Measurements from ENCODE around the gene TCHH. TPM values are rescaled to one million over a fixed set of nuclear protein-coding genes. Genes with fewer than 3 reads are reported as not detected.
"Not testable (repeated sequence)": the region's sequence is repeated elsewhere in the genome, so short reads cannot be mapped to it uniquely, and the experiment has no call there.

TCHH gene
- total RNA-seq: under 1 TPM; 0.06 to 0.08 TPM

GRCh38 chr1:152115344-152115743 lies at the start of gene TCHH:
Gene TCHH (minus strand): TSS chr1:152115444. CDS start chr1:152114080, 1,364 bp downstream.
- POLR2A ChIA-PET: no interaction called here
- ATAC-seq (ENCODE audit: low read depth) (no peak), DNase-seq (no peak)
- H3K4me1 Mint-ChIP-seq: no peaks in the 10 kb centered on the region
- no peaks in the 10 kb centered on the region for H3K36me3 Mint-ChIP-seq
- H3K27ac Mint-ChIP-seq: no peak within 1 kb of the TSS
- no peaks in the 10 kb centered on the region for H3K9me3 Mint-ChIP-seq
- H3K4me3 Mint-ChIP-seq: no peak within 1 kb of the TSS
- peaks cover 35% of the 10 kb centered on the region for H3K27me3 Mint-ChIP-seq

GRCh38 chr1:152164517-152165136 lies 49.4 kb upstream of the TCHH start:
- Mint-ChIP-seq H3K9me3 (peaks cover 2% of the 10 kb centered on the region), H3K36me3 (peaks cover 2% of the 10 kb centered on the region), H3K4me1 (peaks cover 11% of the 10 kb centered on the region), H3K27me3 (peaks cover 7% of the 10 kb centered on the region), H3K4me3 (no peak overlapping the region), H3K27ac (no peak overlapping the region)
- POLR2A ChIA-PET: no interaction called here
- no peak for ATAC-seq (ENCODE audit: low read depth)
- DNase-seq: no peak

GRCh38 chr1:152162792-152163463 lies 47.7 kb upstream of the TCHH start:
- Mint-ChIP-seq H3K4me3 (no peak overlapping the region), H3K4me1 (peaks cover 11% of the 10 kb centered on the region), H3K36me3 (peaks cover 2% of the 10 kb centered on the region), H3K27me3 (peaks cover 7% of the 10 kb centered on the region), H3K27ac (no peak overlapping the region), H3K9me3 (peaks cover 2% of the 10 kb centered on the region)
- DNase-seq (no peak), ATAC-seq (ENCODE audit: low read depth) (no peak)
- POLR2A ChIA-PET: interaction anchor here (1.0 kb wide), 1 partner anchor 59 kb away, joined by 3 read pairs; no protein-coding TSS in a partner anchor

- peaks cover 2% of the 10 kb centered on the region for H3K9me3 Mint-ChIP-seq
- H3K36me3 Mint-ChIP-seq: peaks cover 1% of the 10 kb centered on the region
- H3K4me3 Mint-ChIP-seq: no peak overlapping the region
- no peak for ATAC-seq (ENCODE audit: low read depth)
- H3K4me1 Mint-ChIP-seq: peaks cover 2% of the 10 kb centered on the region
- H3K27me3 Mint-ChIP-seq: peaks cover 7% of the 10 kb centered on the region
- POLR2A ChIA-PET: no interaction called here
- H3K27ac Mint-ChIP-seq: no peak overlapping the region
- no peak for DNase-seq
These were observed 45.3 kb upstream of the TCHH start for GRCh38 chr1:152160576-152160975.

GRCh38 chr1:152159144-152159543 lies 43.9 kb upstream of the TCHH start, which contains the start of gene RPTN:
Gene RPTN (minus strand): TSS chr1:152159228. CDS start chr1:152157889, 1,339 bp downstream.
- Mint-ChIP-seq H3K27ac (no peak within 1 kb of the TSS), H3K36me3 (no peaks in the 10 kb centered on the region), H3K27me3 (peaks cover 7% of the 10 kb centered on the region), H3K9me3 (no peaks in the 10 kb centered on the region), H3K4me3 (no peak within 1 kb of the TSS), H3K4me1 (no peaks in the 10 kb centered on the region)
- POLR2A ChIA-PET: no interaction called here
- DNase-seq (no peak), ATAC-seq (ENCODE audit: low read depth) (no peak)

GRCh38 chr1:152153996-152154395 lies 38.8 kb upstream of the TCHH start:
- peaks cover 3% of the 10 kb centered on the region for H3K9me3 Mint-ChIP-seq
- H3K4me3 Mint-ChIP-seq: no peak overlapping the region
- no peaks in the 10 kb centered on the region for H3K36me3 Mint-ChIP-seq
- no peak overlapping the region for H3K27ac Mint-ChIP-seq
- H3K27me3 Mint-ChIP-seq: peaks cover 15% of the 10 kb centered on the region
- ATAC-seq (ENCODE audit: low read depth) (no peak), DNase-seq (no peak)
- H3K4me1 Mint-ChIP-seq: peaks cover 4% of the 10 kb centered on the region
- POLR2A ChIA-PET: no interaction called here

GRCh38 chr1:152151646-152152045 lies 36.4 kb upstream of the TCHH start:
- no peak for ATAC-seq (ENCODE audit: low read depth)

GRCh38 chr1:152148981-152149380 lies 33.7 kb upstream of the TCHH start:
- peaks cover 2% of the 10 kb centered on the region for H3K36me3 Mint-ChIP-seq

More at GRCh38 chr1:152151646-152152045, 36.4 kb upstream of the TCHH start:
- no peak overlapping the region for H3K4me3 Mint-ChIP-seq
- H3K27me3 Mint-ChIP-seq: peaks cover 15% of the 10 kb centered on the region
- no peak overlapping the region for H3K27ac Mint-ChIP-seq
- peaks cover 14% of the 10 kb centered on the region for H3K9me3 Mint-ChIP-seq
- H3K36me3 Mint-ChIP-seq: no peaks in the 10 kb centered on the region
- peaks cover 4% of the 10 kb centered on the region for H3K4me1 Mint-ChIP-seq
- POLR2A ChIA-PET: no interaction called here
- DNase-seq: no peak

GRCh38 chr1:152148051-152148450 lies 32.8 kb upstream of the TCHH start:
- Mint-ChIP-seq H3K27ac (no peak overlapping the region), H3K27me3 (peaks cover 17% of the 10 kb centered on the region), H3K9me3 (peaks cover 15% of the 10 kb centered on the region), H3K4me3 (no peak overlapping the region), H3K4me1 (no peaks in the 10 kb centered on the region), H3K36me3 (peaks cover 2% of the 10 kb centered on the region)
- POLR2A ChIA-PET: no interaction called here
- no peak for ATAC-seq (ENCODE audit: low read depth)
- DNase-seq: no peak

More at GRCh38 chr1:152148981-152149380, 33.7 kb upstream of the TCHH start:
- POLR2A ChIA-PET: no interaction called here
- H3K4me3 Mint-ChIP-seq: no peak overlapping the region
- peaks cover 3% of the 10 kb centered on the region for H3K4me1 Mint-ChIP-seq
- H3K27me3 Mint-ChIP-seq: peaks cover 15% of the 10 kb centered on the region
- DNase-seq (no peak), ATAC-seq (ENCODE audit: low read depth) (no peak)
- H3K27ac Mint-ChIP-seq: no peak overlapping the region
- peaks cover 15% of the 10 kb centered on the region for H3K9me3 Mint-ChIP-seq

GRCh38 chr1:152145769-152146168 lies 30.5 kb upstream of the TCHH start:
- ATAC-seq (ENCODE audit: low read depth) (no peak), DNase-seq (no peak)
- no peak overlapping the region for H3K4me3 Mint-ChIP-seq
- peaks cover 15% of the 10 kb centered on the region for H3K9me3 Mint-ChIP-seq
- no peak overlapping the region for H3K27ac Mint-ChIP-seq
- H3K4me1 Mint-ChIP-seq: no peaks in the 10 kb centered on the region
- POLR2A ChIA-PET: no interaction called here
- H3K36me3 Mint-ChIP-seq: peaks cover 2% of the 10 kb centered on the region
- peaks cover 9% of the 10 kb centered on the region for H3K27me3 Mint-ChIP-seq

GRCh38 chr1:152144674-152145183 lies 29.5 kb upstream of the TCHH start:
- H3K4me1 Mint-ChIP-seq; ATAC-seq (ENCODE audit: low read depth); POLR2A ChIA-PET; H3K36me3 Mint-ChIP-seq; H3K27ac Mint-ChIP-seq; DNase-seq; H3K4me3 Mint-ChIP-seq: not testable (repeated sequence)
- H3K27me3 Mint-ChIP-seq: peaks cover 12% of the 10 kb centered on the region
- H3K9me3 Mint-ChIP-seq: peaks cover 15% of the 10 kb centered on the region

- POLR2A ChIA-PET: no interaction called here
- peaks cover 15% of the 10 kb centered on the region for H3K27me3 Mint-ChIP-seq
- no peak for DNase-seq
- no peak for ATAC-seq (ENCODE audit: low read depth)
- H3K4me1 Mint-ChIP-seq: no peaks in the 10 kb centered on the region
- H3K27ac Mint-ChIP-seq: no peak overlapping the region
- H3K9me3 Mint-ChIP-seq: peaks cover 6% of the 10 kb centered on the region
- H3K4me3 Mint-ChIP-seq: no peak overlapping the region
- peaks cover 2% of the 10 kb centered on the region for H3K36me3 Mint-ChIP-seq
These were observed 28.1 kb upstream of the TCHH start for GRCh38 chr1:152143150-152143887.

- Mint-ChIP-seq H3K27me3 (peaks cover 20% of the 10 kb centered on the region), H3K4me3 (no peak overlapping the region), H3K9me3 (peaks cover 4% of the 10 kb centered on the region), H3K4me1 (no peaks in the 10 kb centered on the region), H3K36me3 (peaks cover 2% of the 10 kb centered on the region), H3K27ac (no peak overlapping the region)
- no peak for ATAC-seq (ENCODE audit: low read depth)
- no peak for DNase-seq
- POLR2A ChIA-PET: no interaction called here
These were observed 26.8 kb upstream of the TCHH start for GRCh38 chr1:152141971-152142584.

Data from activated naive CD8-positive, alpha-beta T cell treated with anti-CD3 and anti-CD28 coated beads, Interleukin-2, amount 10 ng/mL, durations not matched to agents 7 days and 5 days (primary cell).